ENCODE measurements around the gene NRM. TPM values are rescaled to one million over a fixed set of nuclear protein-coding genes. Genes with fewer than 3 reads are reported as not detected.

Gene NRM
- polyA plus RNA-seq, 1 donor, result 30.9 TPM

Other genes starting within 250 kb of the NRM start
- 69.1 TPM for gene HLA-E, start 201.5 kb downstream of the NRM start, polyA plus RNA-seq (ENCODE audit: insufficient read length)
- gene GNL1, start 134.5 kb downstream of the NRM start, polyA plus RNA-seq (ENCODE audit: insufficient read length), result 52.6 TPM
- gene PRR3, start 133.7 kb downstream of the NRM start, polyA plus RNA-seq (ENCODE audit: insufficient read length), result 17.6 TPM
- 46.5 TPM for gene ABCF1, start 119.5 kb downstream of the NRM start, polyA plus RNA-seq (ENCODE audit: insufficient read length)
- 32.4 TPM for gene PPP1R10, start 73.7 kb downstream of the NRM start, polyA plus RNA-seq (ENCODE audit: insufficient read length)
- 56.3 TPM for gene MRPS18B, start 73.1 kb downstream of the NRM start, polyA plus RNA-seq (ENCODE audit: insufficient read length)
- 21.1 TPM for gene ATAT1, start 64.1 kb downstream of the NRM start, polyA plus RNA-seq (ENCODE audit: insufficient read length)
- 16.1 TPM for gene C6orf136, start 43.9 kb downstream of the NRM start, polyA plus RNA-seq (ENCODE audit: insufficient read length)
- gene DHX16, start 18.0 kb downstream of the NRM start, polyA plus RNA-seq (ENCODE audit: insufficient read length), result 20.9 TPM
- 37.8 TPM for gene PPP1R18, start 4.3 kb downstream of the NRM start, polyA plus RNA-seq (ENCODE audit: insufficient read length)
- 20.2 TPM for gene MDC1, start 26.3 kb upstream of the NRM start, polyA plus RNA-seq (ENCODE audit: insufficient read length)
- gene TUBB, start 29.4 kb upstream of the NRM start, polyA plus RNA-seq (ENCODE audit: insufficient read length), result 663 TPM
- 105 TPM for gene FLOT1, start 51.7 kb upstream of the NRM start, polyA plus RNA-seq (ENCODE audit: insufficient read length)
- 17.3 TPM for gene IER3, start 53.6 kb upstream of the NRM start, polyA plus RNA-seq (ENCODE audit: insufficient read length)
- 65.4 TPM for gene DDR1, start 193.5 kb upstream of the NRM start, polyA plus RNA-seq (ENCODE audit: insufficient read length)
- 23.7 TPM for gene GTF2H4, start 217.2 kb upstream of the NRM start, polyA plus RNA-seq (ENCODE audit: insufficient read length)
- 30.7 TPM for gene VARS2, start 223.3 kb upstream of the NRM start, polyA plus RNA-seq (ENCODE audit: insufficient read length)
- not detected for gene SFTA2, start 241.2 kb upstream of the NRM start, polyA plus RNA-seq (ENCODE audit: insufficient read length)
- gene MUCL3, start 250.0 kb upstream of the NRM start, polyA plus RNA-seq (ENCODE audit: insufficient read length), result not detected